Measurements from ENCODE around the gene FIG4. TPM values are rescaled to one million over a fixed set of nuclear protein-coding genes. Genes with fewer than 3 reads are reported as not detected.

Gene FIG4
- total RNA-seq, 1 experiment from 2014 or later = 21.3 TPM

GRCh38 chr6:109687271-109687761 is 3.8 kb upstream of the FIG4 start (continued):
- no peak for TF ChIP-seq ZNF512 (CRISPR knock-in tag; IDR thresholded peaks at IDR 0.05; ENCODE audit: borderline replicate concordance)

GRCh38 chr6:109690373-109690736 is 741 bp upstream of the FIG4 start:
- Mint-ChIP-seq H3K36me3 (0 out of 2 replicates have a peak, but pooled peaks cover 2% of the 10 kb centered on the region), H3K27me3 (ENCODE audit: low read depth) (no peaks in the 10 kb centered on the region)
- POLR2A ChIA-PET = no interaction called here

More at GRCh38 chr6:109690373-109690736, 741 bp upstream of the FIG4 start:
- H3K9me3 Mint-ChIP-seq = no peaks in the 10 kb centered on the region
- ATAC-seq = peak; percentile 74
- H3K4me3 Mint-ChIP-seq = peak overlapping the region; percentile 87
- 0 out of 2 replicates have a peak, but pooled peaks have one; percentile 30 for TF ChIP-seq FOXP1 (CRISPR knock-in tag; IDR thresholded peaks at IDR 0.05; ENCODE audit: borderline replicate concordance)
- TF ChIP-seq SP1 (CRISPR knock-in tag; conservative IDR thresholded peaks at IDR 0.05) = peak; percentile 60; the same call in 1 of the 2 replicates
- no peak for TF ChIP-seq USF2 (CRISPR knock-in tag; IDR thresholded peaks at IDR 0.05)
- TF ChIP-seq ZBTB21 (CRISPR knock-in tag; IDR thresholded peaks at IDR 0.05; ENCODE audit: borderline replicate concordance) = no peak
- TF ChIP-seq PREB (CRISPR knock-in tag; IDR thresholded peaks at IDR 0.05; ENCODE audit: borderline replicate concordance) = no peak
- TF ChIP-seq TEAD4 (CRISPR knock-in tag; IDR thresholded peaks at IDR 0.05) = no peak
- TF ChIP-seq ZNF423 (CRISPR knock-in tag; IDR thresholded peaks at IDR 0.05) = peak; percentile 73
- no peak for TF ChIP-seq USF1 (CRISPR knock-in tag; IDR thresholded peaks at IDR 0.05)
- no peak for TF ChIP-seq ETV6 (CRISPR knock-in tag; IDR thresholded peaks at IDR 0.05)
- no peak for TF ChIP-seq ZNF671 (CRISPR knock-in tag; IDR thresholded peaks at IDR 0.05)
- TF ChIP-seq GTF2I (CRISPR knock-in tag; conservative IDR thresholded peaks at IDR 0.05) = no peak
- no peak for TF ChIP-seq IRF1 (CRISPR knock-in tag; IDR thresholded peaks at IDR 0.05)
- TF ChIP-seq E2F5 (CRISPR knock-in tag; IDR thresholded peaks at IDR 0.05) = no peak
- no peak for TF ChIP-seq ZNF219 (CRISPR knock-in tag; IDR thresholded peaks at IDR 0.05; ENCODE audit: borderline replicate concordance)
- TF ChIP-seq ZBTB43 (CRISPR knock-in tag; IDR thresholded peaks at IDR 0.05) = 0 out of 2 replicates have a peak, but pooled peaks have one; percentile 28
- no peak for TF ChIP-seq NFYB (CRISPR knock-in tag; conservative IDR thresholded peaks at IDR 0.05; ENCODE audit: low read depth)
- H3K4me1 Mint-ChIP-seq = peaks cover 17% of the 10 kb centered on the region
- DNase-seq (ENCODE audit: low spot score) = peak; percentile 88
- CTCF ChIA-PET = interaction anchor here (0.9 to 1.8 kb wide), 4 partner anchors 76 to 349 kb away, joined by 3 to 9 read pairs (median 4); no protein-coding TSS in a partner anchor
- H3K27ac Mint-ChIP-seq = peak overlapping the region; percentile 98

All from WTC11 (cell line).